ENCODE measurements around the gene MARK1. TPM values are rescaled to one million over a fixed set of nuclear protein-coding genes. Genes with fewer than 3 reads are reported as not detected.

Gene MARK1
- polyA plus RNA-seq, 3 donors, result not detected

GRCh38 chr1:220592714-220593113 is 64.8 kb downstream of the MARK1 start:
- Mint-ChIP-seq H3K4me1 (no peaks in the 10 kb centered on the region), H3K27ac (no peak overlapping the region), H3K4me3 (no peak overlapping the region), H3K9me3 (peaks cover 0 to 3% (median 0%) of the 10 kb centered on the region in 7 donors), H3K36me3 (no peaks in the 10 kb centered on the region), H3K27me3 (ENCODE audit: low read depth in 3 of 3) (peaks cover 0 to 6% (median 2%) of the 10 kb centered on the region in 3 donors)
- H3K4me2 ChIP-seq (replicated peaks; ENCODE audit: extremely low read depth, low read length, poor library complexity, severe bottlenecking), result no peak overlapping the region
- TF ChIP-seq CTCF (IDR thresholded peaks at IDR 0.05), result no peak
- intact Hi-C loops (cut with micrococcal nuclease), result no loop called here
- no peak overlapping the region for H3K27ac ChIP-seq (ENCODE audit: low read depth in 1 of 2, low read length in 2 of 2)
- H3K4me1 ChIP-seq (ENCODE audit: control insufficient read depth in 1 of 2, insufficient read depth in 2 of 2, low read length in 2 of 2), result no peaks in the 10 kb centered on the region
- H3K4me3 ChIP-seq (replicated peaks in 1 of 3; ENCODE audit: low read depth in 2 of 3, low read length in 3 of 3), result no peak overlapping the region
- no peaks in the 10 kb centered on the region for H3K27me3 ChIP-seq (ENCODE audit: control insufficient read depth in 2 of 2, insufficient read depth in 2 of 2, low read length in 2 of 2)
- no peak for DNase-seq
- no peak overlapping the region for H2AFZ ChIP-seq (ENCODE audit: insufficient read depth, low read depth, low read length, poor library complexity, severe bottlenecking)
- H3K36me3 ChIP-seq (replicated peaks in 1 of 2; ENCODE audit: control insufficient read depth in 1 of 2, insufficient read depth in 2 of 2, low read length in 2 of 2), result no peaks in the 10 kb centered on the region
- H4K20me1 ChIP-seq (ENCODE audit: insufficient read depth, low read length), result no peaks in the 10 kb centered on the region
- no peak overlapping the region for H3K9ac ChIP-seq (ENCODE audit: insufficient read depth, low read length, poor library complexity, severe bottlenecking)
- H3K9me3 ChIP-seq (replicated peaks in 1 of 2; ENCODE audit: control insufficient read depth in 1 of 2, insufficient read depth in 1 of 2, low read length in 2 of 2), result no peaks in the 10 kb centered on the region
- no peaks in the 10 kb centered on the region for H3K79me2 ChIP-seq (ENCODE audit: insufficient read depth, low read length)

GRCh38 chr1:220594356-220594755 is 66.4 kb downstream of the MARK1 start:
- H3K27ac ChIP-seq (ENCODE audit: low read depth in 1 of 2, low read length in 2 of 2), result no peak overlapping the region
- peaks cover 0 to 7% (median 3%) of the 10 kb centered on the region in 3 donors for H3K27me3 Mint-ChIP-seq (ENCODE audit: low read depth in 3 of 3)
- DNase-seq, result no peak
- H3K79me2 ChIP-seq (ENCODE audit: insufficient read depth, low read length), result no peaks in the 10 kb centered on the region
- no peaks in the 10 kb centered on the region for H3K27me3 ChIP-seq (ENCODE audit: control insufficient read depth in 2 of 2, insufficient read depth in 2 of 2, low read length in 2 of 2)
- intact Hi-C loops (cut with micrococcal nuclease), result no loop called here
- no peak overlapping the region for H3K4me2 ChIP-seq (replicated peaks; ENCODE audit: extremely low read depth, low read length, poor library complexity, severe bottlenecking)
- no peaks in the 10 kb centered on the region for H3K36me3 ChIP-seq (replicated peaks in 1 of 2; ENCODE audit: control insufficient read depth in 1 of 2, insufficient read depth in 2 of 2, low read length in 2 of 2)
- no peaks in the 10 kb centered on the region for H3K9me3 ChIP-seq (replicated peaks in 1 of 2; ENCODE audit: control insufficient read depth in 1 of 2, insufficient read depth in 1 of 2, low read length in 2 of 2)
- H3K4me3 ChIP-seq (replicated peaks in 1 of 3; ENCODE audit: low read depth in 2 of 3, low read length in 3 of 3), result no peak overlapping the region
- H3K9me3 Mint-ChIP-seq, result no peaks in the 10 kb centered on the region
- TF ChIP-seq CTCF (IDR thresholded peaks at IDR 0.05), result no peak
- H3K27ac Mint-ChIP-seq, result no peak overlapping the region
- no peaks in the 10 kb centered on the region for H4K20me1 ChIP-seq (ENCODE audit: insufficient read depth, low read length)
- H3K9ac ChIP-seq (ENCODE audit: insufficient read depth, low read length, poor library complexity, severe bottlenecking), result no peak overlapping the region
- H3K4me1 Mint-ChIP-seq, result no peaks in the 10 kb centered on the region
- 86% methylated on average over 1 of the region's 4 CpGs for WGBS (ENCODE audit: insufficient coverage)
- no peaks in the 10 kb centered on the region for H3K4me1 ChIP-seq (ENCODE audit: control insufficient read depth in 1 of 2, insufficient read depth in 2 of 2, low read length in 2 of 2)
- no peaks in the 10 kb centered on the region for H3K36me3 Mint-ChIP-seq
- H2AFZ ChIP-seq (ENCODE audit: insufficient read depth, low read depth, low read length, poor library complexity, severe bottlenecking), result no peak overlapping the region
- H3K4me3 Mint-ChIP-seq, result no peak overlapping the region
